Pancreas (tissue), 10 donors: Measurements from ENCODE around the gene POLDIP3. TPM values are rescaled to one million over a fixed set of nuclear protein-coding genes. Genes with fewer than 3 reads are reported as not detected.
"Not testable (repeated sequence)": the region's sequence is repeated elsewhere in the genome, so short reads cannot be mapped to it uniquely, and the experiment has no call there.

ENCODE experiments used
- ATAC-seq, 4 donors: fragments of 200-7000 bp; cut with Tn5 transposase; one replicate each; pipeline versions ENCODE4 v1.8.0 to v1.9.1; 2020; ENCODE audit warnings: mild to moderate bottlenecking in 4 of 4, moderate library complexity in 4 of 4
- DNase-seq, 6 donors: peaks; one replicate each; pipeline ENCODE4 v3.0.0-alpha.2; 2020
- FAIRE-seq: peaks from 2 replicates; lab custom pipeline; 2012; peaks lifted over from hg19 to GRCh38; lab: Jason Lieb, UNC
- H3K27ac ChIP-seq, 4 donors: fragments of 200-600 bp; sonication (generic); 1 replicate in 3 of 4; 2 replicates in 1 of 4; pipeline versions ENCODE4 v1.5.0 to v1.8.0; 2020
- H3K27me3 ChIP-seq, 4 donors: fragments of 200-600 bp; one replicate each; pipeline ENCODE4 v1.8.0; 2021
- H3K36me3 ChIP-seq, 3 donors: fragments of 200-600 bp; sonication (generic) in 1 of 3; one replicate each; pipeline versions ENCODE4 v1.5.0 to v1.8.0; 2020 to 2021
- H3K4me1 ChIP-seq, 3 donors: fragments of 200-600 bp; one replicate each; pipeline ENCODE4 v1.8.0; 2021
- H3K4me3 ChIP-seq, 4 donors: fragments of 200-600 bp; sonication (generic) in 2 of 4; one replicate each; pipeline versions ENCODE4 v1.5.0 to v1.8.0; 2020 to 2021
- H3K9me3 ChIP-seq, 4 donors: fragments of 200-600 bp; one replicate each; pipeline ENCODE4 v1.8.0; 2021
- WGBS, 2 donors: extraction: QIAGEN DNeasy Blood & Tissue Kit; methylation state at CpG; one replicate each; pipeline ENCODE4 v1.1.7; 2013; 5-methylcytosine and 5-hydroxymethylcytosine counted together
- intact Hi-C, 3 donors: fragments of 100-400 bp; cut with DNase I; formaldehyde crosslinking; loops; one replicate each; pipeline versions ENCODE4 v1.11.1 to v1.14.2; 2022
- polyA plus RNA-seq, 2 donors: library from polyadenylated mRNA; stranded (reverse); fragments of 200-250 nt; gene quantifications; one replicate each; pipeline ENCODE4 v1.2.3, GENCODE V29; 2013
- total RNA-seq, 6 donors: library from RNA; stranded (reverse); fragmentation: NEBNext Ultra II Directional in 4 of 6; extraction: Animal tissue kit (Norgen Biotek cat#: 25700) in 4 of 6; gene quantifications; one replicate each; pipeline versions ENCODE4 v1.2.1 to v1.2.4, GENCODE V29; 2021 to 2023
- TF ChIP-seq, protein P1 (sequence below), 4 donors: fragments of 200-600 bp; sonication (generic) in 3 of 4; IDR thresholded peaks; one replicate each; pipeline versions ENCODE4 v1.5.0 to v1.8.0; 2021; ENCODE audit warnings: antibody characterized with exemption in 4 of 4
- donor health status: healthy with polysubstance abuse.
- donor health status: DM: no; HTN: no; CAD: no; lungs with moderate emphysema.
- donor health status: DM: no; HTN: no; CAD: no.
- donor health status: control.
- donor health status: control.
- donor health status: Bipolar disorder and iron deficiency.
- donor health status: DM: yes; HTN: yes; CAD: no.
- donor health status: DM: no; HTN: no; CAD: no.
- donor health status: DM: no; HTN: no; CAD: no.
- donor health status: DM: yes; HTN: yes; CAD: no.

The POLDIP3 gene
- total and polyA plus RNA-seq, 8 donors, result 14.6 to 35.2 (median 28.2) TPM

DNA sequence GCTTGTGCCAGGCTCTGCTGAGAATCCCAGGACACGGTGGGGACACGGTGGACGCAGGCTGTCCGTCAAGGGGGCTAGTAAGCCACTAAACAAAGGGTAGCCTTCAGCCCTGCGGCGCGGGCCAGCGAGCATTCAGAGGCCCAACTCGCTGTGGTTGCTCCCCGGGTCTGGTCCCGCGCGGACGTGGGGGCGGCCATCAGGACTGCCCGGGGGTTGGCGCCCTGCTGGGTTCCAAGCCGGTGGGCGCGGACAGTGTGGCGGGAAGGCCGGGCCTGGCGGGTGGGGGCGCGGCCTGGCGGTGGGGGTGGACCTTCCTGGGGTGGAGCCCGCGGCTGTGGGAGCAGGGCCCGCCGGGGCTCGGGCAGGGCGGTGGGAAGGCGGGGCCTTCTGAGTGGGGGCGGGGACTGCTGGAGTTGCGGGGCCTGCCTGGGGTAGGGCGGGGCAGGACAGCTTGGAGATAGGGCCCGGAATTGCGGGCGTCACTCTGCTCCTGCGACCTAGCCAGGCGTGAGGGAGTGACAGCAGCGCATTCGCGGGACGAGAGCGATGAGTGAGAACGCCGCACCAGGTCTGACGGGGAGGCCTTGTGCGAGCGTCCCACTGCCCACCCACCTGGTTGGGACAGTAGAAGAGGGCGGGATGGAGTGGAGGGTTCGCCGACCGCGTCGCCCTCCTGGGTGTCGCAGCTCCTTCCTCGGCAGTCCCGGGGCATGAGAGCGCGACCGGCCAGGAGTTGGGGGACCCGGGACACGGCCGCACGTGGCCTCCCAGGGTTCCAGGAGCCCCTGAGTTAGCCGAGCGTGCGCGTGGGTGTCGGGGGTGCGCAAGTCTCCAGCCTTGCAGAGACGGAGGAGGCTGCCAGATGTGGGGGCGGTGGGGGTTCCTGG lies 61.0 kb downstream of the POLDIP3 start, which contains the start of gene SERHL2:
Gene SERHL2 (plus strand): TSS at position 482 of the 887 bp plus-strand sequence. CDS start 65 bp downstream, at position 547.
- ATAC-seq (peak; percentile 87 to 99 (median 96)), DNase-seq (peak; percentile 83 to 92 (median 88))
- H3K27ac ChIP-seq, result no peak within 1 kb of the TSS

DNA sequence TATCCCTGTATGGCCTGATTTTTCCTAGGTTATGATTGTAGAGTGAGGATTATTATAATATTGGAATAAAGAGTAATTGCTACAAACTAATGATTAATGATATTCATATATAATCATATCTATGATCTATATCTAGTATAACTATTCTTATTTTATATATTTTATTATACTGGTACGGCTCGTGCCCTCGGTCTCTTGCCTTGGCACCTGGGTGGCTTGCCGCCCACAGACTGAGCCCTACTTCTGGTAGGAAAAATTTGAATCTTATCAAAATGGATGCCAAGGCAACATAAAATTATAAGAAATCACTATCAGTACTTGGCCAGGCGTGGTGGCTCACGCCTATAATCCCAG lies 62.4 kb downstream of the POLDIP3 start:
- not testable (repeated sequence) for DNase-seq, FAIRE-seq
- 86 to 97% methylated on average over 6 of the region's 6 CpGs for WGBS, 2 donors

More for the DNA sequence above, 61.0 kb downstream of the POLDIP3 start, which contains the start of gene SERHL2:
- Histone ChIP-seq H3K27me3 (no peaks in the 10 kb centered on the region), H3K4me3 (peak within 1 kb of the TSS; percentile 20 to 54 (median 36)), H3K36me3 (no peaks in the 10 kb centered on the region), H3K4me1 (peaks cover 0 to 3% (median 0%) of the 10 kb centered on the region in 3 donors), H3K9me3 (no peaks in the 10 kb centered on the region)
- intact Hi-C loops, result no loop called here
- WGBS, 2 donors, result 2 to 4% methylated on average over 29 to 75 of the region's 75 CpGs
- FAIRE-seq, result no peak
- TF ChIP-seq, protein P1, sequence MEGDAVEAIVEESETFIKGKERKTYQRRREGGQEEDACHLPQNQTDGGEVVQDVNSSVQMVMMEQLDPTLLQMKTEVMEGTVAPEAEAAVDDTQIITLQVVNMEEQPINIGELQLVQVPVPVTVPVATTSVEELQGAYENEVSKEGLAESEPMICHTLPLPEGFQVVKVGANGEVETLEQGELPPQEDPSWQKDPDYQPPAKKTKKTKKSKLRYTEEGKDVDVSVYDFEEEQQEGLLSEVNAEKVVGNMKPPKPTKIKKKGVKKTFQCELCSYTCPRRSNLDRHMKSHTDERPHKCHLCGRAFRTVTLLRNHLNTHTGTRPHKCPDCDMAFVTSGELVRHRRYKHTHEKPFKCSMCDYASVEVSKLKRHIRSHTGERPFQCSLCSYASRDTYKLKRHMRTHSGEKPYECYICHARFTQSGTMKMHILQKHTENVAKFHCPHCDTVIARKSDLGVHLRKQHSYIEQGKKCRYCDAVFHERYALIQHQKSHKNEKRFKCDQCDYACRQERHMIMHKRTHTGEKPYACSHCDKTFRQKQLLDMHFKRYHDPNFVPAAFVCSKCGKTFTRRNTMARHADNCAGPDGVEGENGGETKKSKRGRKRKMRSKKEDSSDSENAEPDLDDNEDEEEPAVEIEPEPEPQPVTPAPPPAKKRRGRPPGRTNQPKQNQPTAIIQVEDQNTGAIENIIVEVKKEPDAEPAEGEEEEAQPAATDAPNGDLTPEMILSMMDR (IDR thresholded peaks at IDR 0.05), result no peak

DNA sequence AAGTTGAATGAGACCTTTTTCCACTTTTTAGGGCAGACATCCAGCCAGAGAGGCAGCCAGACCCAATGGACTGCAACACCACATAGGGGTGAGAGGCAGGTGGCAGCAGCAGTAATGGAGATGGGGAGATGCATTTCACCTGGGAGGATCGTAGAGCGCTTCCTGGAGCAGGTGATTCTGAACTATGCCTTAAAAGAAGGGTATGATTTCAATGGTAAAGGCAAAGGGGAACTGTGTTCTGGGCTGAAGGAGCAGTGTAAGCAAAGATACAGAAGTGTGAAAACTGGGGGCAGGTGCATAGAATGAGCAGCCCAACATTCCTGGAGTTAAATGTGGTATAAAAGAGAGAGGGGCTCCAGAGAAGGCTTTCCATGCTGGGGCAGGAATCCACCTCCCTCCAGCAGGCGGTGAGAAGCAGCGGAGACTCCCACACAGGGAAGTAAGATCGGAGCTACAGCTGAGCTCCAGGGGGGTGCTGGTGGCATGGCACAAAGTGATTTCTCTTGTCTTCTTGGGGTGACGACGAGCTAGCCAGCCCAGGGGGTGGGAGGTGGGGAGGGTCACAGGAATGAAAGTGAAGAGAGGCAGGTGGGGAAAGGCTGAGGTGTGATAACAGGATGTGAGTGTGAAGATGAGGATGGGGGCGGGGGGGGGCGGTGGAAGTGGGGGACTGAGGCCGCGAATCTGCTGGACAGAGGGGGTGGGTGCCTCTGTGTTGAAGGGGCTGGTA lies 65.2 kb downstream of the POLDIP3 start:
- no peaks in the 10 kb centered on the region for H3K9me3 ChIP-seq
- H3K36me3 ChIP-seq, result no peaks in the 10 kb centered on the region
- WGBS, 2 donors, result 51 to 59% methylated on average over 10 to 11 of the region's 11 CpGs
- intact Hi-C loops, result no loop called here
- H3K4me1 ChIP-seq, result peaks cover 0 to 3% (median 0%) of the 10 kb centered on the region in 3 donors
- DNase-seq (no peak), ATAC-seq (no peak), FAIRE-seq (no peak)
- no peak overlapping the region for H3K27ac ChIP-seq
- no peaks in the 10 kb centered on the region for H3K27me3 ChIP-seq
- TF ChIP-seq, protein P1 (IDR thresholded peaks at IDR 0.05), result no peak
- H3K4me3 ChIP-seq, result no peak overlapping the region

More for the DNA sequence above, 62.4 kb downstream of the POLDIP3 start:
- H3K4me1 ChIP-seq, H3K4me3 ChIP-seq, intact Hi-C loops, H3K9me3 ChIP-seq, H3K27me3 ChIP-seq, H3K27ac ChIP-seq, H3K36me3 ChIP-seq, ATAC-seq: not testable (repeated sequence)

DNA sequence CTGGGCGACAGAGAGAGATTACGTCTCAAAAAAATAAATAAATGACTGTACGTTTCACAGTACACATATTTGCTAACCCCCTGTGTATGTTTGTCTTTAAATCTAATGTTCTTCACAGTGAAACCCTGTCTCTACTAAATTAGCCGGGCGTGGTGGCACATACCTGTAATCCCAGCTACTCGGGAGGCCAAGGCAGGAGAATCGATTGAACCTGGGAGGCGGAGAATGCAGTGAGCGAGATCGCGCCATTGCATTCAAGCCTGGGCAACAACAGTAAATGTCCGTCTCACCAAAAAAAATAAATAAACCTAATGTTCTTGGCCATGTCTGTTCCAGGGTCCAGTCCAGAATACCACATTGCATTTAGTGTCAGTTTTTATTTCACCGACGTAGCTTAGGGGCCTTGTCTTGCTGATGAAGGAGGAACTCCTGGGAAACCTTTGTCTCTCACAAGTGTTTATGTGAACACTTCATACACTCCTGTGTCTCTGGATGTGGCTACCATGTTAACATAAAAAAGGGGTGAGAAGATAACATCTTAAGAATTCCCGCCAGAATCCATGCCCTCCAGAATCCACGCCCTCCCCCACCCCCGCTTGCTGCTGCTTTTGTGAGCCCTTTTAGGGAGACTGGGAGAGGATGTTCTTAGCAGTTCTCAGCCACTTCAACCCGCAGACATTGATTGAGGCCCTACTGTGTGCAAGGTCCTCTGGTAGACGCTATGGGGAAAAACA lies 65.9 kb downstream of the POLDIP3 start:
- Histone ChIP-seq H3K4me1 (no peaks in the 10 kb centered on the region), H3K4me3 (no peak overlapping the region), H3K36me3 (no peaks in the 10 kb centered on the region), H3K27me3 (no peaks in the 10 kb centered on the region), H3K27ac (no peak overlapping the region), H3K9me3 (no peaks in the 10 kb centered on the region)
- FAIRE-seq, result no peak
- no peak for ATAC-seq
- TF ChIP-seq, protein P1 (IDR thresholded peaks at IDR 0.05), result no peak
- WGBS, 2 donors, result 72 to 76% methylated on average over 19 of the region's 19 CpGs
- no peak for DNase-seq
- intact Hi-C loops, result no loop called here

DNA sequence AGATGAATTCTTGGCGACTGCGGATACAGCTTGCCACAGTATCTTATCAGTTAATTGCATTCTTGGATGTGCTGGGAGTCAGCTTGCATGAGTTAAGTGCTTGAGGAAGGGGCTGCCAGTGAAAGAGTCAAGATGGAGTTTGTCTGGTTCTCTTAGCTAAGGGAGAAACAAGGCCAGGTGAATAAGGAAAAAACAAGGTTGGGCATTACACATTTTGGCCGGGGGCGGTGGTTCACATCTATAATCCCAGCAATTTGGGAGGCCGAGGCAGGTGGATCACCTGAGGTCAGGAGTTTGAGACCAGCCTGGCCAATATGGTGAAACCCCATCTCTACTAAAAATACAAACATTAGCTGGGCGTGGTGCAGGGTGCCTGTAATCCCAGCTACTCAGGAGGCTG lies 66.6 kb downstream of the POLDIP3 start:
- intact Hi-C loops, DNase-seq, FAIRE-seq, H3K4me1 ChIP-seq, H3K9me3 ChIP-seq, H3K27me3 ChIP-seq, H3K27ac ChIP-seq, H3K36me3 ChIP-seq, H3K4me3 ChIP-seq, ATAC-seq: not testable (repeated sequence)
- 32 to 38% methylated on average over 6 of the region's 6 CpGs for WGBS, 2 donors
